Measurements from ENCODE around the gene TRAPPC2. TPM values are rescaled to one million over a fixed set of nuclear protein-coding genes. Genes with fewer than 3 reads are reported as not detected.

TRAPPC2 gene
- total and polyA plus RNA-seq, 2 of the 4 experiments (the other 2 are of a cell fraction), result 11.3 to 13.8 TPM

- BruUV-seq (replicated peaks), result no TSS peak
- DNase-seq (peak; percentile 23), ATAC-seq (ENCODE audit: low read depth) (no peak)
- Histone ChIP-seq H3K4me3 (ENCODE audit: insufficient read depth, low read depth, low read length) (peak overlapping the region; percentile 81), H3K18ac (ENCODE audit: low read depth, low read length) (peak overlapping the region; percentile 28; the same call in 1 of the 2 replicates), H3K4me2 (ENCODE audit: low read depth, low read length) (peak overlapping the region; percentile 100), H3K56ac (ENCODE audit: extremely low read depth, insufficient read depth, low read length) (0 out of 2 replicates have a peak overlapping the region, but pooled peaks have one; percentile 6), H2AK9ac (replicated peaks; ENCODE audit: low read depth, low read length, poor library complexity) (no peak overlapping the region), H3K27me3 (ENCODE audit: control insufficient read depth, insufficient read depth, low read length) (no peaks in the 10 kb centered on the region), H2BK120ac (ENCODE audit: low read depth, low read length) (no peak overlapping the region), H2BK15ac (ENCODE audit: low read depth, low read length) (peak overlapping the region; percentile 73; the same call in 1 of the 3 replicates), H3K14ac (replicated peaks; ENCODE audit: low read depth, low read length) (peak overlapping the region; percentile 66; the same call in 1 of the 2 replicates), H2AK5ac (ENCODE audit: low read depth, low read length) (0 out of 2 replicates have a peak overlapping the region, but pooled peaks have one; percentile 81), H2BK5ac (ENCODE audit: low read depth, low read length, poor library complexity, severe bottlenecking) (peak overlapping the region; percentile 78), H3K4me1 (ENCODE audit: control insufficient read depth, insufficient read depth, low read length) (no peaks in the 10 kb centered on the region), H2BK20ac (ENCODE audit: low read depth, low read length) (no peak overlapping the region), H3K9me3 (ENCODE audit: control insufficient read depth, insufficient read depth, low read length) (no peaks in the 10 kb centered on the region), H4K91ac (ENCODE audit: insufficient read depth, low read depth, low read length) (peak overlapping the region; percentile 45; the same call in 1 of the 2 replicates), H3K9ac (ENCODE audit: low read depth, low read length) (peak overlapping the region; percentile 98), H4K8ac (ENCODE audit: low read depth in 2 of 2, low read length in 2 of 2) (peak overlapping the region; percentile 72 to 90), H4K20me1 (ENCODE audit: insufficient read depth, low read length) (no peaks in the 10 kb centered on the region), H3K23ac (ENCODE audit: low read depth, low read length) (peak overlapping the region; percentile 85; the same call in 1 of the 2 replicates), H3K79me1 (ENCODE audit: low read depth in 1 of 2, low read length in 2 of 2) (peaks cover 16 to 38% of the 10 kb centered on the region in 2 experiments), H2AFZ (replicated peaks; ENCODE audit: low read length, poor library complexity) (no peak overlapping the region), H3K4ac (ENCODE audit: low read depth, low read length) (peak overlapping the region; percentile 89; the same call in 1 of the 2 replicates), H3K36me3 (ENCODE audit: control insufficient read depth, insufficient read depth, low read length) (peaks cover 5% of the 10 kb centered on the region), H4K5ac (ENCODE audit: low read depth, low read length) (peak overlapping the region; percentile 95), H3K9me1 (ENCODE audit: insufficient read depth, low read length) (no peaks in the 10 kb centered on the region; the same call in 1 of the 2 replicates), H3K27ac (ENCODE audit: insufficient read depth, low read length) (peak overlapping the region; percentile 80)
- CTCF ChIA-PET, result no interaction called here
- intact Hi-C loops (cut with micrococcal nuclease) (loop anchor here (5.0 kb wide), 2 partner anchors 41 to 226 kb away; no protein-coding TSS in a partner anchor), in situ Hi-C loops (cut with MboI; ENCODE audit: low sequenced_read_pairs) (loop anchor here (25.0 kb wide), 1 partner anchor 771 kb away; no protein-coding TSS in a partner anchor), dilution Hi-C loops (cut with HindIII; ENCODE audit: low sequenced_read_pairs, unreplicated experiment) (no loop called here)
- TF ChIP-seq MXI1 (IDR thresholded peaks at IDR 0.05; ENCODE audit: borderline replicate concordance, low read depth, low read length) (no peak), CTCF (conservative IDR thresholded peaks at IDR 0.05; ENCODE audit: low read depth, low read length) (no peak), MAFK (IDR thresholded peaks at IDR 0.05; ENCODE audit: low read depth, low read length) (no peak), USF2 (IDR thresholded peaks at IDR 0.05; ENCODE audit: low read depth, low read length) (no peak), CHD1 (IDR thresholded peaks at IDR 0.05; ENCODE audit: low read depth, low read length) (no peak), MAZ (IDR thresholded peaks at IDR 0.05; ENCODE audit: borderline replicate concordance, low read depth, low read length) (no peak), RAD21 (IDR thresholded peaks at IDR 0.05; ENCODE audit: low read length) (no peak), BHLHE40 (IDR thresholded peaks at IDR 0.05; ENCODE audit: low read depth, low read length) (no peak), CEBPB (IDR thresholded peaks at IDR 0.05; ENCODE audit: low read depth, low read length) (no peak), RCOR1 (IDR thresholded peaks at IDR 0.05; ENCODE audit: insufficient replicate concordance, low read length) (no peak), SMC3 (IDR thresholded peaks at IDR 0.05; ENCODE audit: low read depth, low read length) (no peak), ELK1 (IDR thresholded peaks at IDR 0.05; ENCODE audit: borderline replicate concordance, low read depth, low read length) (no peak)
- WGBS, 2 experiments (ENCODE audit: extremely low coverage in 2 of 2, insufficient read length in 1 of 2), result 42% methylated on average over 4 of the region's 4 CpGs; no CpG with 5 or more reads in 1 of the 2 experiments
- POLR2A ChIA-PET (ENCODE audit: unreplicated experiment), result no interaction called here
Measured at GRCh38 chrX:13733506-13733905, 914 bp downstream of the TRAPPC2 start.
